ENCODE data around the gene SETDB2. TPM values are rescaled to one million over a fixed set of nuclear protein-coding genes. Genes with fewer than 3 reads are reported as not detected.
A peak's percentile ranks its signal among the peaks of the same experiment; 100 is the strongest.

The SETDB2 gene
- polyA plus RNA-seq, 3 donors: 4.8 to 6.8 (median 6.4) TPM

DNA sequence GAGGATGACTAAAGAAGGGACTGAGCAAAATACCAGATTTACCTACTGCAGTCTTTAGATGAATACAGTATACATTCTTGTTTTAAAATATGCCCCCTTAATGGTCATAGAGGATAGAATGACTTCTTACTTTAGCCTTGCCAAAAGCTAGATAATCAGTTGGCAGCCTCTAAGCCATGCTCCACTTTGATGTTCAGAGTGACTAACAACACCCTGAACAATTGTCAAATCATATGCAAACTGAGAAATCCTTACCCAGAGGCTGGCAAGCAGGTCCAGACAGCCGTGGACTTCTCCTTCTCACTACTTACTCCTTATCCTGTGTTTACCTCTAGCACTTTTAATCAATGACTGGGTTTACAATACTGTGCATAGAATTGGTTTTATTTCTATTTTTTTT, 28.1 kb downstream of the SETDB2 start:
- no peak overlapping the region for H3K9ac ChIP-seq (ENCODE audit: insufficient read depth, low read length, poor library complexity, severe bottlenecking)
- no peaks in the 10 kb centered on the region for H4K20me1 ChIP-seq (ENCODE audit: insufficient read depth, low read length)
- no peak overlapping the region for H3K4me2 ChIP-seq (replicated peaks; ENCODE audit: extremely low read depth, low read length, poor library complexity, severe bottlenecking)
- no peaks in the 10 kb centered on the region for H3K79me2 ChIP-seq (ENCODE audit: insufficient read depth, low read length)
- no peaks in the 10 kb centered on the region for H3K4me1 Mint-ChIP-seq
- H3K36me3 Mint-ChIP-seq: peaks cover 60 to 73% of the 10 kb centered on the region in 2 donors
- H3K9me3 ChIP-seq (replicated peaks in 1 of 2; ENCODE audit: control insufficient read depth in 1 of 2, insufficient read depth in 1 of 2, low read length in 2 of 2): no peaks in the 10 kb centered on the region
- no peak overlapping the region for H3K27ac Mint-ChIP-seq
- no peak overlapping the region for H3K4me3 Mint-ChIP-seq
- TF ChIP-seq, protein P1, sequence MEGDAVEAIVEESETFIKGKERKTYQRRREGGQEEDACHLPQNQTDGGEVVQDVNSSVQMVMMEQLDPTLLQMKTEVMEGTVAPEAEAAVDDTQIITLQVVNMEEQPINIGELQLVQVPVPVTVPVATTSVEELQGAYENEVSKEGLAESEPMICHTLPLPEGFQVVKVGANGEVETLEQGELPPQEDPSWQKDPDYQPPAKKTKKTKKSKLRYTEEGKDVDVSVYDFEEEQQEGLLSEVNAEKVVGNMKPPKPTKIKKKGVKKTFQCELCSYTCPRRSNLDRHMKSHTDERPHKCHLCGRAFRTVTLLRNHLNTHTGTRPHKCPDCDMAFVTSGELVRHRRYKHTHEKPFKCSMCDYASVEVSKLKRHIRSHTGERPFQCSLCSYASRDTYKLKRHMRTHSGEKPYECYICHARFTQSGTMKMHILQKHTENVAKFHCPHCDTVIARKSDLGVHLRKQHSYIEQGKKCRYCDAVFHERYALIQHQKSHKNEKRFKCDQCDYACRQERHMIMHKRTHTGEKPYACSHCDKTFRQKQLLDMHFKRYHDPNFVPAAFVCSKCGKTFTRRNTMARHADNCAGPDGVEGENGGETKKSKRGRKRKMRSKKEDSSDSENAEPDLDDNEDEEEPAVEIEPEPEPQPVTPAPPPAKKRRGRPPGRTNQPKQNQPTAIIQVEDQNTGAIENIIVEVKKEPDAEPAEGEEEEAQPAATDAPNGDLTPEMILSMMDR (IDR thresholded peaks at IDR 0.05): no peak
- H3K27ac ChIP-seq (ENCODE audit: low read depth in 1 of 2, low read length in 2 of 2): peak overlapping the region in 1 of 2 donors; percentile 0
- no peaks in the 10 kb centered on the region for H3K4me1 ChIP-seq (ENCODE audit: control insufficient read depth in 1 of 2, insufficient read depth in 2 of 2, low read length in 2 of 2)
- no peak overlapping the region for H2AFZ ChIP-seq (ENCODE audit: insufficient read depth, low read depth, low read length, poor library complexity, severe bottlenecking)
- intact Hi-C loops (cut with micrococcal nuclease): no loop called here
- H3K27me3 Mint-ChIP-seq (ENCODE audit: low read depth in 3 of 3): no peaks in the 10 kb centered on the region
- no peak overlapping the region for H3K4me3 ChIP-seq (replicated peaks in 1 of 3; ENCODE audit: low read depth in 2 of 3, low read length in 3 of 3)
- H3K9me3 Mint-ChIP-seq: no peaks in the 10 kb centered on the region
- DNase-seq: no peak
- WGBS (ENCODE audit: insufficient coverage): no CpG with 5 or more reads among the region's 1 CpG
- no peaks in the 10 kb centered on the region for H3K27me3 ChIP-seq (ENCODE audit: control insufficient read depth in 2 of 2, insufficient read depth in 2 of 2, low read length in 2 of 2)
- peaks cover 66 to 97% of the 10 kb centered on the region in 2 donors for H3K36me3 ChIP-seq (replicated peaks in 1 of 2; ENCODE audit: control insufficient read depth in 1 of 2, insufficient read depth in 2 of 2, low read length in 2 of 2)

DNA sequence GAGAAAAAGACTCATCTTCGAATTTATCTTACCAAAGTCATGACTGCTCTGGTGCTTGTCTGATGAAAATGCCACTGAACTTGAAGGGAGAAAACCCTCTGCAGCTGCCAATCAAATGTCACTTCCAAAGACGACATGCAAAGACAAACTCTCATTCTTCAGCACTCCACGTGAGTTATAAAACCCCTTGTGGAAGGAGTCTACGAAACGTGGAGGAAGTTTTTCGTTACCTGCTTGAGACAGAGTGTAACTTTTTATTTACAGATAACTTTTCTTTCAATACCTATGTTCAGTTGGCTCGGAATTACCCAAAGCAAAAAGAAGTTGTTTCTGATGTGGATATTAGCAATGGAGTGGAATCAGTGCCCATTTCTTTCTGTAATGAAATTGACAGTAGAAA, 32.5 kb downstream of the SETDB2 start:
- no CpG with 5 or more reads among the region's 7 CpGs for WGBS (ENCODE audit: insufficient coverage)
- H3K79me2 ChIP-seq (ENCODE audit: insufficient read depth, low read length): no peaks in the 10 kb centered on the region
- no peak overlapping the region for H3K4me3 ChIP-seq (replicated peaks in 1 of 3; ENCODE audit: low read depth in 2 of 3, low read length in 3 of 3)
- intact Hi-C loops (cut with micrococcal nuclease): no loop called here
- no peaks in the 10 kb centered on the region for H4K20me1 ChIP-seq (ENCODE audit: insufficient read depth, low read length)
- TF ChIP-seq, protein P1 (IDR thresholded peaks at IDR 0.05): no peak
- H3K9ac ChIP-seq (ENCODE audit: insufficient read depth, low read length, poor library complexity, severe bottlenecking): no peak overlapping the region
- no peak overlapping the region for H3K27ac ChIP-seq (ENCODE audit: low read depth in 1 of 2, low read length in 2 of 2)
- H3K36me3 ChIP-seq (replicated peaks in 1 of 2; ENCODE audit: control insufficient read depth in 1 of 2, insufficient read depth in 2 of 2, low read length in 2 of 2): peaks cover 79 to 98% of the 10 kb centered on the region in 2 donors
- Mint-ChIP-seq H3K27me3 (ENCODE audit: low read depth in 3 of 3) (no peaks in the 10 kb centered on the region), H3K36me3 (peaks cover 65 to 74% of the 10 kb centered on the region in 2 donors), H3K27ac (no peak overlapping the region), H3K4me1 (no peaks in the 10 kb centered on the region), H3K9me3 (no peaks in the 10 kb centered on the region), H3K4me3 (no peak overlapping the region)
- no peak overlapping the region for H2AFZ ChIP-seq (ENCODE audit: insufficient read depth, low read depth, low read length, poor library complexity, severe bottlenecking)
- H3K9me3 ChIP-seq (replicated peaks in 1 of 2; ENCODE audit: control insufficient read depth in 1 of 2, insufficient read depth in 1 of 2, low read length in 2 of 2): no peaks in the 10 kb centered on the region
- no peak for DNase-seq
- H3K4me1 ChIP-seq (ENCODE audit: control insufficient read depth in 1 of 2, insufficient read depth in 2 of 2, low read length in 2 of 2): no peaks in the 10 kb centered on the region
- H3K27me3 ChIP-seq (ENCODE audit: control insufficient read depth in 2 of 2, insufficient read depth in 2 of 2, low read length in 2 of 2): no peaks in the 10 kb centered on the region
- H3K4me2 ChIP-seq (replicated peaks; ENCODE audit: extremely low read depth, low read length, poor library complexity, severe bottlenecking): no peak overlapping the region

All from CD14-positive monocyte (primary cell).